Epithelial cell of alveolus of lung (primary cell): ENCODE data around the gene TBL3. TPM values are rescaled to one million over a fixed set of nuclear protein-coding genes. Genes with fewer than 3 reads are reported as not detected.

Experiments
- total RNA-seq: library from RNA; depleted of rRNA; stranded (reverse); fragments of >200 nt; gene quantifications from 2 replicates; pipeline ENCODE4 v1.2.1, GENCODE V29; 2015

TBL3 gene
- total RNA-seq, result 51.7 and 71.4 TPM in 2 replicates

GRCh38 chr16:1971796-1972489 lies at the start of gene TBL3:
TSS of gene TBL3 (plus strand) at chr16:1972053. CDS start at chr16:1972165, 112 bp downstream.

DNA sequence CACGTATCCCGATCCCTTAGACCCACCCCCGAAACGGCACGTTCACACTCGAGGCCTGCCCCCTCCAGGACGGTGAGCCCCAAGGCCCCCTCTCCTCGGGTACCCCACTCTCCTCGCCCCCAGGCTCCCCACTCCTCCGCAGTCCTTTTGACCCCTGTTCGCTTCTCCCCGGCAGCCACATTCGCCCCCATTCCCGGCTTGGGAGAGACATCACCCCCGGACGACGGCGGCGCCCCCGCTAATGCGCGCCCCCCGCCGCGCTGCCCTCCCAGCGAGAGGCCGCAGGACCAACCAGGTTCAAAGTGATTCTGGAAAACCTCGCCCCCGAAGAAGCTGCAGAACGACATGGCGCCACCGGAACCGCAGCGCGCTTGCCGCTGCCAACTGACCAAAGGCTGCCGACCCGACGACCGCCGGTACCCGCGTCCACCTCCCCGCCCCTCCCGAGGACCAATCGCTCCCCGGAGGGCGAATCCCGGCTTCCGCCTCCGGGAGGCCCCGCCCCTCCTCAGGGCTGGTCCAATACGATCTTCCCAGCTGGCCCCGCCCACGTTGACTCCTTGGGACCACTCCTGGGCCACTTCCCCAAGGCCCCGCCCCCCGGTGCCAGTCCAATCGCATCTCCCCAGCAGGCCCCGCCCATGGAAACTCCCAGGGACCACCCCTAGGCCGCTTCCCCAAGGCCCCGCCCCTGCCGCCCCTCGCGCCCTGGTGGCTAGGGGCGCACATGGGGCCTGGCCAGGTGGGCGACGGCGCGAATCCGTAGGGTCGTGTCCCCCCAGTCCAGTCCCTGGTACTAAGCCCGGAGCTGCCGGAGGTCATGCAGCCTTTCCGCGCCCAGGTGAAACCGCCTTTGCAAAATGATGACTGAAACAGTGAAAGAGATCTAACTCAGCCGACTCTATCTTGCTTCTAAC lies 28.8 kb upstream of the TBL3 start, which contains the start of gene MSRB1:
TSS of gene MSRB1 (minus strand) at position 390 of the 917 bp plus-strand sequence. CDS start at position 347, 43 bp downstream.

GRCh38 chr16:1959269-1960039 lies 12.4 kb upstream of the TBL3 start, which contains the start of gene NDUFB10:
TSS of gene NDUFB10 (plus strand) at chr16:1959538. CDS start at chr16:1959625, 87 bp downstream.

GRCh38 chr16:1964506-1965395 lies 7.1 kb upstream of the TBL3 start, which contains the start of gene RPS2:
TSS of gene RPS2 (minus strand) at chr16:1964826. CDS start at chr16:1964625, 201 bp downstream.

GRCh38 chr16:1966460-1966859 lies 5.4 kb upstream of the TBL3 start, which contains the start of gene RNF151:
TSS of gene RNF151 (plus strand) at chr16:1966856. CDS start at chr16:1966882, 26 bp downstream.

DNA sequence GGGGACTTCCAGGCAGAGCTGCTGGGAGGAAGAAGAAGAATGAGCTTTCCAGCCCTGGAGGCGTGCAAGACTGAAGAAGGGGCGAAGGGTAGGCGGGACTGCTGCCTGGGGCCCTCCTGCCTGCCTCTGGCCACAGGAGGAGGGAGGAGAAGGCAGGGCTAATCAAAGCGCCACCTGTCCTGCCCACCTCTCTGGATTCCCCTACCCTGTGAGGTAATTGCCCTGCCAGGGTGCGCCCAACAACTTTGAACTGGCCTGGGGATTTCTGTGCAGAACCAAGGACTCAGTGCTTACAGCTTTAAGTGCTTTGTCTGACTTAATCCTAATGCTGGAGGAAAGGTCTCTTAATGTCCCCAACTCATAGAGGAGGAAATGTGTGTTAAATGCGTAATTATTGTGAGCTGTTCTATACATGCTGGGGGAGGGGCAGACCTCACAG lies 9.6 kb downstream of the TBL3 start, which contains the start of gene NOXO1:
TSS of gene NOXO1 (minus strand) at position 72 of the 439 bp plus-strand sequence. CDS start 290 bp downstream, outside the sequence.

DNA sequence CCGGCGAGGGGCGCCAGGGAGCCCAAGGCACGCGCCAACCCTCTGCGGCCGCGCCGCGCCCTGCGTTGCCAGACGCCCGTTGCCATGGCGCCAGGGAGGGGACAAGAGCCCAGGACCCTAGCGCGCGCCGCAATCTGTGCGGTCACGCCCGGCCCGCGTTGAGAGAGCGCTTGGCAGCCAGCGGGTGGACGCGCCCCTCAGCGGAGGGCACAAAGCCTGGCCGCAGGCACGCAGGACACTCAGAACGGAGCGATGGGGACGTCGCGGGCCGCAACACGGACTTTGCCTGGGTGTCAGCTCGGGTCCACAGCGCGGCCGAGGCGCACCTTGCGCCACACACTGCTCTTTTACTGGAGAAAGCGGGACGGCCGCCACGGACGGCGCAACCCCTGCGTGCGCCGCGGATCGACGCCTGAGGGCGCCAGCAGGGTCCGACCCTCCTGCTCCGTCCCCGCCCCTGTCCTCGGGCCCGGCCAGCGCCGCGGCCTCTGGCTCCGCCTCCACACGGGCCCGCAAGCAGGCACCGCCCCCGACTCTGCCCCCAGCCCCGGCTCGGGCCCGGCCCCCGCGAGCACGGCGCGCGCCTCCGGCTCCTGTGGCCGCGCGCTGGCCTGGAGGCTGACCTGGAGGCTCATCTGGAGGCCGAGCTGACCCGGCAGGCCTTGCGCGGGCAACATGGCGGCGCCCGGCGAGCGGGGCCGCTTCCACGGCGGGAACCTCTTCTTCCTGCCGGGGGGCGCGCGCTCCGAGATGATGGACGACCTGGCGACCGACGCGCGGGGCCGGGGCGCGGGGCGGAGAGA lies 11.9 kb downstream of the TBL3 start, which contains the start of gene GFER:
TSS of gene GFER (plus strand) at position 650 of the 803 bp plus-strand sequence. CDS start at position 676, 26 bp downstream.

DNA sequence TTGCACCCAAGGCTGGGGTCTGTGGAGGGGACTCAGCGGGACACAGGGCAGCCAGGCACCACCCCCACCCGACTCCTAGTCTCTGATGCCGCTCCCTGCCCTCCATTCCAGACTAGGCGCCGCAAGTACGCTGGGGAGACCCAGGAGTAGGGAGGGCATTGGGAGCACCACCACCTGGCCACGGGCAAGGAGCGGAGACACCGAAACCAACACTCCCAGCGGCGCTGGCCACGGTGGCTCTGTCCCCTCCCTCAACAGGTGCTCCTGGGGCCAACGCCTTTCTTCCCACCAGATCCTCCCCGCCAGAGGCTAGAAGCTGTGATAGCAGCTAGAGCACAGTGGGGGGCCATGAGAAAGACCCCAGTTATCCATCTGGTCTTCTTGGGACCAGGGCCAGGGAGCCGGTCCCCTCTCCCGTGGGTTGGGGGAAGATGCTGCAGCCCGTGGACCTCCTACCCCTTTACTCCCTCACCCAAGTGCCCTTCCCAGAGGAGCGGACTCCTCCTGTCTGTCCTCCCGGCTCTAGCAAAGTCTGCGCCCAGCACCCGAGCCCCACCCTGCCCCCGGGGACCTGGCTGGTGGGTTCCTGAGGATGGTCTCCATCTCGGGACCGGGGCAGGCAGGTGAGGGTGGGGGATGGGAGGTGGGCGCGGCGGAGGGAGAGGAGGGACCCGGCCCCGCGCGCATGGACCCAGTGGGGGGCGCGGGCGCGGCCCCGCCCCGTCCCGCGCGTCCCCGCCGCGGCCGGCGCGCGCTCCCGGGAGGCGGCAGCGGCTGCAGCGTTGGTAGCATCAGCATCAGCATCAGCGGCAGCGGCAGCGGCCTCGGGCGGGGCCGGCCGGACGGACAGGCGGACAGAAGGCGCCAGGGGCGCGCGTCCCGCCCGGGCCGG lies 17.6 kb downstream of the TBL3 start, which contains the start of gene SYNGR3:
TSS of gene SYNGR3 (plus strand) at position 762 of the 892 bp plus-strand sequence. CDS start 133 bp downstream, outside the sequence.

GRCh38 chr16:2009791-2010510 lies 38.1 kb downstream of the TBL3 start, which contains the start of gene ZNF598:
TSS of gene ZNF598 (minus strand) at chr16:2009821.

GRCh38 chr16:2019518-2019920 lies 47.7 kb downstream of the TBL3 start, which contains the start of gene NPW:
TSS of gene NPW (plus strand) at chr16:2019785.

GRCh38 chr16:2026461-2027023 lies 54.7 kb downstream of the TBL3 start, which contains the start of gene NHERF2:
TSS of gene NHERF2 (plus strand) at chr16:2026902. CDS start at chr16:2027006, 104 bp downstream.

Other genes with a start within 250 kb of the TBL3 start
- gene NME3, start 200.5 kb upstream of the TBL3 start, total RNA-seq, result 70.7 and 98.0 TPM in 2 replicates
- gene EME2, start 199.2 kb upstream of the TBL3 start, total RNA-seq, result 3.2 and 8.9 TPM in 2 replicates
- 96.9 and 118 TPM in 2 replicates for gene MRPS34, start 198.9 kb upstream of the TBL3 start, total RNA-seq
- gene SPSB3, start 189.5 kb upstream of the TBL3 start, total RNA-seq, result 25.3 and 62.7 TPM in 2 replicates
- gene NUBP2, start 189.1 kb upstream of the TBL3 start, total RNA-seq, result 112 and 137 TPM in 2 replicates
- gene IGFALS, start 178.3 kb upstream of the TBL3 start, total RNA-seq, result not detected in 2 replicates
- gene HAGH, start 145.2 kb upstream of the TBL3 start, total RNA-seq, result 13.3 and 24.7 TPM in 2 replicates
- gene FAHD1, start 144.8 kb upstream of the TBL3 start, total RNA-seq, result 22.0 and 61.2 TPM in 2 replicates
- gene MEIOB, start 99.9 kb upstream of the TBL3 start, total RNA-seq, result 0.08 TPM in 1 of 2 replicates, not detected in the other
- gene HS3ST6, start 53.6 kb upstream of the TBL3 start, total RNA-seq, result not detected in 2 replicates
- 7.4 and 10.2 TPM in 2 replicates for gene MSRB1, start 28.9 kb upstream of the TBL3 start, total RNA-seq
- gene RPL3L, start 17.4 kb upstream of the TBL3 start, total RNA-seq, result not detected in 2 replicates
- gene NDUFB10, start 12.5 kb upstream of the TBL3 start, total RNA-seq, result 289 and 350 TPM in 2 replicates
- 3,892 and 6,799 TPM in 2 replicates for gene RPS2, start 7.2 kb upstream of the TBL3 start, total RNA-seq
- gene RNF151, start 5.2 kb upstream of the TBL3 start, total RNA-seq, result not detected in 2 replicates
- gene NOXO1, start 9.4 kb downstream of the TBL3 start, total RNA-seq, result not detected in 2 replicates
- gene GFER, start 12.1 kb downstream of the TBL3 start, total RNA-seq, result 15.6 and 25.9 TPM in 2 replicates
- 5.4 and 7.6 TPM in 2 replicates for gene SYNGR3, start 17.9 kb downstream of the TBL3 start, total RNA-seq
- 33.7 and 41.0 TPM in 2 replicates for gene ZNF598, start 37.8 kb downstream of the TBL3 start, total RNA-seq
- 5.6 and 6.6 TPM in 2 replicates for gene NPW, start 47.7 kb downstream of the TBL3 start, total RNA-seq
- gene NHERF2, start 54.8 kb downstream of the TBL3 start, total RNA-seq, result 56.8 and 85.8 TPM in 2 replicates
- 25.9 and 28.7 TPM in 2 replicates for gene NTHL1, start 75.8 kb downstream of the TBL3 start, total RNA-seq
- gene TSC2, start 75.9 kb downstream of the TBL3 start, total RNA-seq, result 33.1 and 51.4 TPM in 2 replicates
- 72.0 and 175 TPM in 2 replicates for gene PKD1, start 163.8 kb downstream of the TBL3 start, total RNA-seq
- gene RAB26, start 176.6 kb downstream of the TBL3 start, total RNA-seq, result 0.91 and 3.3 TPM in 2 replicates
- gene TRAF7, start 183.7 kb downstream of the TBL3 start, total RNA-seq, result 65.8 and 73.5 TPM in 2 replicates
- under 0.01 and 0.08 TPM in 2 replicates for gene CASKIN1, start 224.6 kb downstream of the TBL3 start, total RNA-seq
- gene MLST8, start 233.4 kb downstream of the TBL3 start, total RNA-seq, result 38.7 and 61.3 TPM in 2 replicates
- 0.13 and 1.2 TPM in 2 replicates for gene BRICD5, start 238.8 kb downstream of the TBL3 start, total RNA-seq
- 4.1 and 16.3 TPM in 2 replicates for gene PGP, start 242.8 kb downstream of the TBL3 start, total RNA-seq